Esophagus muscularis mucosa (tissue), 3 donors: ENCODE results near the gene SLC25A6.

Experiments used
- POLR2A ChIP-seq: fragments of 450-650 bp; IDR thresholded peaks from one replicate; pipeline ENCODE4 v1.6.1; 2017; ENCODE audit warnings: antibody characterized with exemption, moderate library complexity, mild to moderate bottlenecking, low read depth
- POLR2AphosphoS5 ChIP-seq, 2 donors: sonication (generic); formaldehyde crosslinking; IDR thresholded peaks; one replicate each; pipeline ENCODE4 v1.6.1; 2017; ENCODE audit warnings: antibody characterized with exemption in 2 of 2
- TF ChIP-seq, protein P1 (sequence below), 3 experiments: fragments of 200-600 bp in 2 of 3; fragments of 450-650 bp in 1 of 3; sonication (generic) in 2 of 3; IDR thresholded peaks; one replicate each; pipeline ENCODE4 v1.5.1; 2017 to 2019; ENCODE audit warnings: antibody characterized with exemption in 3 of 3, mild to moderate bottlenecking in 2 of 3, moderate library complexity in 1 of 3

DNA sequence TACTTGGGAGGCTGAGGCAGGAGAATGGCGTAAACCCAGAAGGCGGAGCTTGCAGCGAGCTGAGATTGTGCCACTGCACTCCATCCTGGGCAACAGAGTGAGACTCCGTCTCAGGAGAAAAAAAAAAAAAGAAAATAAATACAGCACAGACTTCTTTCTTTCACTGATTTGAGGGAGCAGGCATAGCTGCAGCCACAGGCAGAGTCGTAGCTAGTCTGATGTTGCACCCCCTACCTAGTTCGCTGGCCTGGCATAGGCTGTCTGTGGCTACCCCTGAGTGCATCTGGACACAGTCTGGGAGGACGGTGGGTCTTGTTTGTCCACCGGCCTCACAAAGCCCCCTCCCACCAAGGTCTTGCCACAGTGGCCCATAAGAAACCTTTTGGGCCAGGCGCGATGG is 33.9 kb downstream of the SLC25A6 start:
- TF ChIP-seq, protein P1, sequence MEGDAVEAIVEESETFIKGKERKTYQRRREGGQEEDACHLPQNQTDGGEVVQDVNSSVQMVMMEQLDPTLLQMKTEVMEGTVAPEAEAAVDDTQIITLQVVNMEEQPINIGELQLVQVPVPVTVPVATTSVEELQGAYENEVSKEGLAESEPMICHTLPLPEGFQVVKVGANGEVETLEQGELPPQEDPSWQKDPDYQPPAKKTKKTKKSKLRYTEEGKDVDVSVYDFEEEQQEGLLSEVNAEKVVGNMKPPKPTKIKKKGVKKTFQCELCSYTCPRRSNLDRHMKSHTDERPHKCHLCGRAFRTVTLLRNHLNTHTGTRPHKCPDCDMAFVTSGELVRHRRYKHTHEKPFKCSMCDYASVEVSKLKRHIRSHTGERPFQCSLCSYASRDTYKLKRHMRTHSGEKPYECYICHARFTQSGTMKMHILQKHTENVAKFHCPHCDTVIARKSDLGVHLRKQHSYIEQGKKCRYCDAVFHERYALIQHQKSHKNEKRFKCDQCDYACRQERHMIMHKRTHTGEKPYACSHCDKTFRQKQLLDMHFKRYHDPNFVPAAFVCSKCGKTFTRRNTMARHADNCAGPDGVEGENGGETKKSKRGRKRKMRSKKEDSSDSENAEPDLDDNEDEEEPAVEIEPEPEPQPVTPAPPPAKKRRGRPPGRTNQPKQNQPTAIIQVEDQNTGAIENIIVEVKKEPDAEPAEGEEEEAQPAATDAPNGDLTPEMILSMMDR (IDR thresholded peaks at IDR 0.05), result no peak
- no peak for TF ChIP-seq POLR2AphosphoS5 (IDR thresholded peaks at IDR 0.05)
- no peak for TF ChIP-seq POLR2A
